Endometrial microvascular endothelial cells (primary cell): Measurements from ENCODE around the gene OPCML. TPM values are rescaled to one million over a fixed set of nuclear protein-coding genes. Genes with fewer than 3 reads are reported as not detected.

Source experiments
- in situ Hi-C: cut with HindIII; loops from 2 replicates; pipeline ENCODE4 v1.10.0; 2017; ENCODE audit warnings: low sequenced_read_pairs, low pct_unique_long_range_greater_than_20kb; ENCODE audit errors: inconsistent ontology term
- total RNA-seq: library from RNA; depleted of rRNA; stranded (reverse); fragments of >200 nt; gene quantifications from one replicate; pipeline ENCODE4 v1.2.3, GENCODE V29; 2015; ENCODE audit errors: inconsistent ontology term

OPCML gene
- total RNA-seq, 1 donor from 2014 or later: not detected

DNA sequence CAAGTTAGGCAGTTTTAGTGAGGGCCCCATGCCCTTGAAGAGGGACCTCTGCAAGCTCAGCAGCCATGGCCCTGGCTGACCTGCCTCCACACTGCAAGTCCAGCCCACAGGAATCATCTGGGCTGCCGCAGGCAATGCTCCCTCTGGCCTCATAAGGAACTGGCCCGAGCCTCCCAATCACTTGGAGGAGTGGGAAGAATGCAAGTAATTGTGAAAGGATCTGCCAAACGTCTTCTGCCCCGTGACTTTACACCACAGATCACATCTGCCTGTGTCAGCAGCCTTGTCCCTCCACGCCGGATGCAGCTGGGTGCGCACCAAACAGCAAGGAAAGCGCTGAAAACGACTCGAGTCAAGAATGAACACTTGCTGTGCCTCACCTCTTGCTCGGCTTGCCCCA, 23.8 kb downstream of the OPCML start:
- in situ Hi-C loops: no loop called here

DNA sequence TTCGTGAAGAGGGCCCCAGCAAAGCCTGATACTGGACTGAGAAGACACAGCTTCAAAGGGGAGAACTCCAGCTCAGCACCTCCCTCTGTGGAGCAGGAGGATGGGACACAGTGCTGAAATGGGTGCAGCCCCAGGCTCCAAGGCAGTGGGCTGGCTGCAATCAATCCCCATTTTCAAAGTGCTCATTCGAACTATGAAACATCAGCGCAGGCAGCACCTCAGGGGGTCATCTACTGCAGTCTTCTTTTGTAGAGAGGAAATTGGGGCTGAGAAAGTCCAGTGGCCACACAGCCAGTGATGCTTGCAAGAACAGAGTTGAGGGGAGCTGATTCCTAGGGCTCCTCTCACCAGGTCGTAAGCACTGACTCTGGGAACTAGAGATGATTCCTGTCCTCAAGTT, 25.1 kb downstream of the OPCML start:
- in situ Hi-C loops: no loop called here

DNA sequence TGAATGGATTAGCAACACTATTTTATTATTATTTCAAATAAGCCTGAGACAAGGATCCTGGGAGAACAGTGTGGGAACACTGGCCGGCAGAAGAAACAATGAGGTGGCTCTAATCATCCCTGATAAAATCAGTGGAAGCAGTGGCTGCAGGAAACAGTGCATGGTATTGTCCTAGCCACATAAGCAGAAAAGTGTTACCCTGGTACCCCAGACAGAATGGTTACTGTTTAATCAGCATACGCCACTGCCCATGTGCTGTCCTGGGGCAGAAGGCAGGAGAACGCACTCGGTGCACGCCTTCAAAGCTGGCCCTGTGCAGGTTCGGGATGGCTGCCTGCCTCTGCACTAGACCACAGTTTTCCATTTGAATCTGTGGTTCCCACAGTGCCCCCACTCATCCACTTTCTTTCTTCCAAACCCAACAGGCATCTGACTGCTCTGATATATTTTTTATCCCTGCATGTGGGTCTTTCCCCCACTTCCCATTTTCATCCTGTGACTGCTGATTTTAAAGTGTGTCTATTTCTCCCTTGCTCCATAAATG, 25.7 kb downstream of the OPCML start:
- in situ Hi-C loops: no loop called here

DNA sequence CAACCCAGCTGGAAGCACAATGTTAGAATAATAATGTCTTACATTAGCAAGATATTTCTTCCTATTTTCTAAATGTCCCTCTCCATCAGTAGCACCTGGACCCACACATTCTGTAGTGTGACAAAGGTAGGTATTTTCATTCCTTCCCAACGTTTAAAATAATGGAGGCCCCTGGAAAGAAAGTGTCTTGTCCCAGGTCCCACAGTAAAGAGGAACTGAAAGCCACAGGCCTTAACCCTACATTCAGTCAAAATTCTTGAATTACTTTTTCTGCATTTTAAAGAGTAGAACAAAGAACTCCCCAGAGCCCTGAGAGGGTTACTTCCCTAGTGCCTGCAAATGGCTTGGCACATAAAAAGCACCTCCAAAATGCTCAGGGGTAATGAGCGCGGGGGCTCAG, 26.3 kb downstream of the OPCML start:
- in situ Hi-C loops: no loop called here

DNA sequence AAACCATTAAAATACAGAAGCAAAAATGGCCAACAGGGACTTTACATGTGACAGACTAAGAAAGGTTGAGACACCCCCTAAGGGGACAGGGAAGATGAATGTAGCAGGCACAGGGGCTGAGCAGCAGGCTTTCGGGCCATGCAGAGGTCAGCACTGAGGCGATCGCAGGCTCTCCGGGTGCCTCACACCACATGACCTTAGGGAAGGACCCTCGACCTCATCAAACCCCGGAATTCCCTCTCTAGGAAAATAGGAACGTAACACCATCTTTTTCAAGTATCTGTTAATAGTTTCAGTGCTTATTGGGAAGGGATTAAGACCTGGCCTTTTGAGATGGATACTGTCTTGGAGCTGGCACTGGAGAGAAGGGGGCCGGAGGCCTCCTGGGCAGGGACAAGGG, 27.4 kb downstream of the OPCML start:
- in situ Hi-C loops: no loop called here

DNA sequence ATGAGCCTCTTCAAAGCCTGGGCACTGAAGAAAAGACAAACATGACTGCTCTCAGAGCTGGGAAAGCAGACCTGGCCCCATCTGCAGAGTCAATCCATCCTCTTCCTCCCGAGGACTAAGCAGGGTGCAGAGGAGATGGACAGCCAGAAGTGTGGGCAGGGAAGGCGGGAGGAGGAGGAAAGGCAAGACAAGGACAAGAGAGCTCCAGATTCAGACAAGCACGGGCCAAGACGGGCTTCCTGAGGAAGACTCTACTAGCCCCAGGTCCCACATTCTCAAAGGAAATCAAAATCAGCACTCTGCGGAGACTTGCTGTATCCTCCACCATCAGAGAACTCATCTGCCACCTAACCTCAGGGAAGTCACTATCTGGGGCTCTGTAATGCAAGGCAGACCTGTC, 28.5 kb downstream of the OPCML start:
- in situ Hi-C loops: no loop called here

DNA sequence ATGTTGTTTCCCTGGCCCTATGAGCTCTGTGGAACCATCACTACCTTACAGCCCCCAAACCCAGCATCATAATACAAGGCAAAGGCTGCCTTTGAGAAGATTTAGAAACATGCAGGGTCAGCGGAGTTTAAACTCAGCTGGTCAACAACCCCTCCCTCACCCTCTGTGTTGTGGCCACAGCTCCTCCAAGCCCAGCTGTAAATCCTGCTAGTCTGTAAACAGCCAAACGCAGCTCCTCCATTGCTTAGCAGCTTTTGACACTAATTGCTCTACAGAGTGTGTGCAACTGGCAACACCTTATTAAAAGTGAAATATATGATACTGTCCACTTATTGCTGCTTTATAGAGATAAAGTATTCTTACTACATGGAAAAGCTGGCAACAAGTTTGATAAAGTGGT, 29.1 kb downstream of the OPCML start:
- in situ Hi-C loops: no loop called here

DNA sequence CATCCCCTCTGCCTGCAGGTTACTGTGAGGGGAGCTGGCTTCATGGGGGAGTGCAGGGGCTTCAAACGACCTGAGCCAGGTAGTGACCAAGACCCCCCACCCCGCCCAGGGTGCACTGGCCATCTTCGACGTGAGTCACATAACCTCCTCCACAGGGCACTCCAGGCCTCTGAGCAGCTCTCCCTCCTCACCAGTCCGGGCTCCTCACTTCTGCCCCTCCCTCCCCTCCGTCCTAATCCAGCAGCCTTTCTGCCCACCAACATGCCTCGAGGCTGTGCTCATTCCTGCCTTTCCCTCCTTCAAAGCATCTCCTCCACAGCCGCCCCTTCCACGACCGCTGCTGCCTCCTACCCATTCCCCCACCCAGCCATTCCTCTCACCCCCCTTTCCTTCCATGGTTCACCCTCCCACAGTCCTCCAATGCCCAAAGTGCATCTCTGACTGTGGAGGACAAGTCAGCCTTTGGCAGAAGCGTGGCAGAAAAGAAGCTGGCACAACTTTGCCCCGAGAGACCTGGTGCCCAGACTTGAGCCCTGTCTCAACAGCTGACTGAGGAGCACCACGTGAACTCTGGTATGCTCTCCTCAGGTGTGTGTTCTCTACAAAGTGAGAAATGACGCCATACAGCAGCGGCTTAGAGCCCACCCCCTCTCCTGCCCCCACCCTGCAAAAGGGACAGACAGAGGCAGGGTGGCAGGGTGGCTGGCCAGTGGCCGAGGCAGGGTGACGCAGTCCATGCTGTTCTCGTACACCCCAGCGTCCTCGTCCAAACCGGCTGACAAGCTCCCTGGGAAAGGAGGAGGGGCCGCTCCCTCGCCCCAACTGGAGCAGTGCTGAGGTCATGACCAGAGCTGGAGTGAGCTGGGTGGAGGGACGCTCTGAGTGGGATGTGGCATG, 30.4 kb downstream of the OPCML start:
- in situ Hi-C loops: no loop called here

DNA sequence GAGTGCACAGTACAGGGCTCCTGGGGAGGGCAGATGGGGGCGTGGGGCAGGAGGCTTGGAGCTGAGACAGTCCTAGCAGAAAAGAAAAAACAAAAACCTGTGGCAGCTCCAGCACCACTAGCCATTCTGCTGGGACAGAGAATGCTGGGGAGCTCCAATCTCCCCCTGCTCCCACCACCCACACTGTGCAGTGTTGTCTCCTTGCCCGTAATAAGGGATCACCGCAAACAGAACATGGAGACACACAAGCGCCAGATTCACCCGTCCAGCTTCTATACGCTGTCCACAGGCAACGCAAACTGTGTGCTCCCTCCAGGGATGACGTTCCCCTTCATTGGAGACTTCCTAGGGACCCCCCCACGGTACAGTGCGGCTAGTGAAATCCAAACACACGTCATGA, 31.4 kb downstream of the OPCML start:
- in situ Hi-C loops: no loop called here

DNA sequence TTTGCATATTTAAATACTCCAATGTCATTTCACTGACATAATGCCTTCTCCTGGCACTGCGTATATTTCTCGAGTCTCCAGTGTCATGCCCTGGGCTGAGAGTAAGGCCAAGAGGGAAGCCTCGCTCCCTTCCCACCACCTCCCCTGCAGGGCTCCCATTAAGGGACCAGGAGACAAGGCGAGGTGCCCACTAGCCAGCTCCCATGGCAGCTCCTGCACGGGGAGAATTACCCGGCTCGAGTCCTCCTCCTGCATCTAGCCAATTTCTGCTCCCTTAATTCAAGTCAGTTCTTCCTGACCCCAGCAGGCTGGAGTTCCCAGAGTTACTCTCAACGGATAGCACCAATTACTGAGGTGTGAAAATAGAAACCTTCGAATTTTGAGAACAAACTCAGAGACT, 31.9 kb downstream of the OPCML start:
- in situ Hi-C loops: no loop called here

DNA sequence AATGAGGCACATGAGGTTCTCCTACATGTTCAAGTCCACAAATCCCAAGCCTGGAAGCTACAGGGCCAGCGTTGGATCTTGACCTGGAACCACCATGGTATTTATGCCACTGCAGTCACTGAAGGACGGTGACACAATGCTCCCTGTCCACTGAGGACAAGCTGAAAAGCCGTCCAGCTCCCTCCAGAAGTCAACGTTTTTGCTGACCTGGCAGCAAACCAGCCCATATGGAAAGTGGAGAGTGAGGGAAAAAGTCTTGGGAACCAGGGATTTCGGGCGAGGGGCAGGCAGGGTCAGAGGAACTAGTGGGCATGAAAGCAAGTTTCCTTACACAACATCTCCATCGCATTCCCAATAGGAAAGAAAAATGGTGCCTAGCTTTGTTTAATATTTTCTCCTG, 33.3 kb downstream of the OPCML start:
- in situ Hi-C loops: no loop called here

DNA sequence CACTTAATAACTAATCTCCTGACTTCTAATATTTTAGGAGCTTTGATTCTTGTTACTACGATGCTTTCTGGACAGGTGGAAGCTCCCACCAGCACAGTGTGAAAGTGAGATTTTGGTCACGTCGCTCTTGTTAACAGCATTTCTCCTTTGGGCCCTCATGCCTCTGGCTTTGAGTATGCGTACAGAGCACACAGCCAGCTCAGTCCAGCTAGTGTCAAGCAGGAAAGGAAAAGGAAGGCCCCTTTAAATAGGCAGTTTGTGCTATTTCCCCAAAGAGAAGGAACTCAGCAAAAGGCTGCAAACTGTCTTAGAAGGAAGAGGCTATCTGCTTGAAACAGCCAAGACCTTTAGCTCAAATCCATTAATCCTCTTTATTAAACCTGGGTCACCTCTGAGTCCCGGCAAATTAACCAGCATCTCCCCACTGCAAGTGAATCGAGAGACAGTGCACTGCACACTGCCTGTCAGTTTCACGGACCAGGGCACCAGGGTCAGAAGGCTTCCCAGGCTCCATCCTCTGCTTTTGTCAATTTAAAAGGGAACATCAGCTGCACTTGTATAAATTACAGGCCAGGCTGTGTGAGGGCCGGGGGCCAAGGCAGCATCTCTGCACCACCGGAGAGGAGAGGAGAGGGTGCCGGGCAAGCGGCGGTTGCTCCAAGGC, 34.7 kb downstream of the OPCML start:
- in situ Hi-C loops: no loop called here

DNA sequence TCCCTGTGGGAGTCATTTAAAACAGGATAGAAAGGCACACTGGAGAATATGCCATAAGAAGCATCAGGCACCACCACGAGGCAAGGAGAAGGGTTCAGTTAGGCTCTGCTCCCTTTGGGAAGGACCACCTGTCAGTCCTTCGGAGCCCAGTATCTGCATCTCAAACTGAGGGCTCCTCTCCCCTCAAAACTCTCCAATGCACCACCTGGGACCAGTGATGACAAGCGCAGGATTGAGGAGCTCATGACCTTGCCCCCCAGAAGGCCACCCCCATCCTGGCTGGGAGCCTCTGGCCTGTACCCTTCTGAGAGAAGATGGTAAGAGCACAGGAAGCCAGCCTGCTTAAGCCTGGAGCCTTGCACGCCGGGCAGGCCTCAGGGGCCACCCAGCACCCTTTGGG, 39.4 kb downstream of the OPCML start:
- in situ Hi-C loops: no loop called here

DNA sequence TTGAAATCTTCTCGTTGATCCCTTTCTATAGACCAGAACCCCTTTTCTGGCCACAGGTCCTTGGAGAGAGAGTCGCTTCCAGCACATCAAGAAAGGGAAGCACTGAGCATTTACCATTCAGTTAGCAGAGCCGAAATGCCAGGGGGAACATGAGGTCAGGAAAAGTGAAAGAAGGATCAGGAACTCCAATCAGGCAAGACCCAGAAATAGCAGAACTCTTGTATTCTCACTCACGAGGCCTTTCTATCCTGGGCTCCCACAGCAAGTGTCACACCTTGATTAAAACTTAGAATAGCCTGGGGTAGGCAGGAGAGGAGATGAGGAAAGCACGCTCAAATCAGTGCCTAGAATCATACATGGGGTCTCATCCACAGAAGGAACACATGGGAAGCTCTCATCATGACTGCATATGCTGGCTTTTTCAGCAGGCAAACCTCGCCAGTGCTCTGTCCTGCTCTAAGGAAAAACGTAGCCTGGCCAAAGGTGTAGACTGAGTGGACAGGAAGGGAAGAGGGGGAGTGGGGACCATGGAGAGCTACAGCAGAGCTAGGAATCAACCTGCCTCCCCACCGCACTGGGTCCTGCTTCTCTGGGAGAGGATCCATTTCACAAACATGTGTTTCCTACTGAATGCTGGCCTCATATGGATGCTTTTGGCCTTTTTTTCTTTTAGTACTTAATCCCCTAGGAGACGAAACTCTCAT, 40.5 kb downstream of the OPCML start:
- in situ Hi-C loops: no loop called here

DNA sequence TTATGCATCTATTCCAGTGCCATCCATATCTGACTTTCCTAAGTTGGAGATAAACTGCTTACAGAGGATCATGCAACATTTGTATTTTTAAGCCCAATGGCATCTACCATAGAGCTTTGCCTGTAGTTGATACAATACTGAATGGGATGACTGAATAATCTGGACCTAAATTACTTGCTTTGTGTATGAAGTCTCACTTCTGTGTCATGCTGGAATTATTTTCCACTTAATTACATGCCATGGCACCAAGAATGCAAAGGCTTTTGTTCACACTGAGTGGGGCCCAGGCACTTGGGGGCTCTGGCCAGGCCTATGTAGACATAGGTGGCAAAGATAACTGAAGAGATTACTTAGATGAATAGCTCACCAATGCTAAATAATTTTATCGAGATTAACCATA, 51.6 kb downstream of the OPCML start:
- in situ Hi-C loops: no loop called here

DNA sequence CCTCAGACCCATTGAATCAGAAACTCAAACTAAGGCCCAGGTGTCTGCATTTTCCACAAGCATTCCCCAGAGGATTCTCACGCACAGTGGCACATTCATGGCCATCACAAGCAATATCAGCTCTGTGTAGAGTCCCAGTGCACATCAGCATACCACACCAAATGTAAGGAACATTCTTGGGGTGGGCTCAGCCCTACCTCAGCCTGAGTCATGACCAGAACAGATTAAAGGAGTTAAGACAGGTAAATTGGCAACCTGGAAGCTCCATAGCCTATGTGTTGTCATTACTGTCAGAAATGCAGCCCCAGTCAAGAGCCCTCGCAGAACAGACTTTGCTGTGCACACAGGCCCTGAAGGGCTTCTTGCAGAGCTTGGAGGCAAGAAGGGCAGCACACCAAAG, 53.1 kb downstream of the OPCML start:
- in situ Hi-C loops: no loop called here

DNA sequence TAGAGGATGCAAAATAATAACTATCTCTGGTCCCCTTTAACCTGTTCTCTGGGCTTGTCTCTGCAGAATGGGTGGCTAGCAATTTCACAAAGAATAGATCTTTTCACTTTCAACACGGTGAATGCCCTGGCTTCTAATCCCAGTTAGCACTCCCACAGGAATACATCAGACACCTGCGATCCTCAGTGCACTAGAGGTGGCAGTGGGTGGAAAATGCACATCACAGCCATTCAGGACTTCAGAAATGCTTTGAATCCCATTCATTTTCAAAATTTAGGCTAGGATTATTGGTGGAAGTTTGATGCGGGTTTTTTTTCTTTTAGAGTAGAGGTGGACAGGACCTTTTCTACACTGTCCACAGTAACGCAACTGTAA, 55.1 kb downstream of the OPCML start:
- in situ Hi-C loops: no loop called here

DNA sequence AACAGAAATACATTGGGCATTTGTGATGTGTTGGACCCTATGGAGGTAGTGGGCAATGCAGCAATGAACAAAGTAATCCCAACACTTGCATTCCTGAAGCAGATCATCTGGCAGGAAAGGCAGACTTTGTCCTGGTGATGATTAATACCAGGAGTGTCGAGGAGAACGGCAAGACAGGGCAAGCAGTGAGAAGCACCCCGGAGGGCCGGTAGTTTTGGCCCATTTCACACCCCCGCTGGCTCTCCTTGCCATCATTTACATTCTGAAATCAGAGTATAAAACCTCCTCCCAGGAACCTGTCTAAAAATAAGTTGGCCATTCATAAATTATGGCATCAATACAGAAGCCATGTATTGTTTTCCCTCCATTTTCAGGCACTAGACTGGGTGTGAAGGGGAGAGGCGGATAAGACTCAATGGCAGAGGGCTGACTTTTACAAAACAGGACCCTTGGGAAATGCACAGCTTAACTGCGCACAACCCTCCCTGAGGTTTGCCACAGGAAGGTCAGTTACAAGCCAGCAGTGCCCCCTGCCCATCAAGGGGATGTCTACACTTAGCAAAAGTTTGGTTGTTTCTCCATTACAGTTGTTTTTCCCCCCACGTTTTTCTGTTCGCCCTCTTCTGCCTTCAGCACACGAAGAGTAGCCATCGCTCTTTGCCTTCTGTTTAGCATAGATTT, 55.6 kb downstream of the OPCML start:
- in situ Hi-C loops: no loop called here

DNA sequence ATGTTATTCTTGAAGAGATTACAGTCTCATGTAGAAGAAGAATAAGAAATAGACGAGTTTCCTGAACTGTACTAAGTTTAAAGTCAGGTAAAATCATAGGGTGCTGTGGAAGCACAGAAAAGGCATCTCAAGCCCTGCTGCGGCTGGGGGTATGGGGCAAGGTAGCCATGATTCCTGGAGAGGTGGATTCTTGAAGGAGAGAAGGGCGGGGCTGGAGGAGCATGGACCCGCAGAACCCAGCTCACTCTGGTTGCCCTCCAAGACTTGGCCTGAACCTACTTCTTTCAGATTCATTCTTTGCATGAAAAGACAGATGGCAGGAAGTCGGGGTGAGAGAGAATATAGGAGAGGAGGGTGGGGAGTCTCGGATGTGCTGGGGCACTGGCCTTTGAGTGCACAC, 57.8 kb downstream of the OPCML start:
- in situ Hi-C loops: no loop called here
